Mesothelial cell of epicardium (in vitro differentiated cells): ENCODE results near the gene ELMO1. TPM values are rescaled to one million over a fixed set of nuclear protein-coding genes. Genes with fewer than 3 reads are reported as not detected.

Experiments
- DNase-seq, 2 experiments: peaks; one replicate each; pipeline ENCODE4 v3.0.0; 2021; ENCODE audit warnings: low spot score in 2 of 2; ENCODE audit not compliant: unreplicated experiment in 2 of 2
- H3K27ac Mint-ChIP-seq: 2 replicates; pipeline ENCODE4 v1.8.0; 2021; ENCODE audit warnings: mixed read lengths
- H3K27me3 Mint-ChIP-seq: 2 replicates; pipeline ENCODE4 v1.8.0; 2021; ENCODE audit warnings: low read depth, mixed read lengths
- H3K36me3 Mint-ChIP-seq: 2 replicates; pipeline ENCODE4 v1.8.0; 2021; ENCODE audit warnings: mixed read lengths
- H3K4me1 Mint-ChIP-seq: 2 replicates; pipeline ENCODE4 v1.8.0; 2021; ENCODE audit warnings: mixed read lengths
- H3K4me3 Mint-ChIP-seq: 2 replicates; pipeline ENCODE4 v1.8.0; 2021; ENCODE audit warnings: mild to moderate bottlenecking, moderate library complexity, mixed read lengths
- H3K9me3 Mint-ChIP-seq: 2 replicates; pipeline ENCODE4 v1.8.0; 2021; ENCODE audit warnings: mixed read lengths
- total RNA-seq: library from RNA; stranded (reverse); gene quantifications from 3 replicates; pipeline ENCODE4 v1.2.1, GENCODE V29; 2021
- TF ChIP-seq, protein P1 (sequence below): fragments of 200-600 bp; sonication (generic); IDR thresholded peaks from one replicate; pipeline ENCODE4 v1.5.0; 2021; ENCODE audit warnings: antibody characterized with exemption; ENCODE audit not compliant: unreplicated experiment

Gene ELMO1
- total RNA-seq, 1 donor from 2014 or later = 9.6 TPM

DNA sequence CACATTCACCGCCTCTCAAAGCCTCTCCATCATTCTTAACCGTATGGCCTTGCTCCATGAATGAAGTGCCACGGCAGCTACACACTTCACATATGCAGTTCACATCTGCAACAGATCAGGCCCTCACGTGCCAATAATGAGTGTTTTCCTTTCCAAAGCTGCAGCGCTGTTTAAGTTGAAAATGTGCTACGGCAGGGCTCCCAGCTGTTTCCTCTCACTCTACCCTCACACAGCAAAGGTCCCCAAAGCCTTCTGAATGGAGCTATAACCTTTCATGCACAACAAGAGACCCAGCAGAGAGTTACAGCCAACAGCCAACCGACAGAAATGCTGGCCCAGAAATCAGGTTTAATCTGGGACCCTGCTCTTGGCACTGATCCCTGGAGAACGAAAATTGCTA is 236.1 kb downstream of the ELMO1 start:
- DNase-seq = no peak
- Mint-ChIP-seq H3K9me3 (no peaks in the 10 kb centered on the region), H3K27ac (no peak overlapping the region)

DNA sequence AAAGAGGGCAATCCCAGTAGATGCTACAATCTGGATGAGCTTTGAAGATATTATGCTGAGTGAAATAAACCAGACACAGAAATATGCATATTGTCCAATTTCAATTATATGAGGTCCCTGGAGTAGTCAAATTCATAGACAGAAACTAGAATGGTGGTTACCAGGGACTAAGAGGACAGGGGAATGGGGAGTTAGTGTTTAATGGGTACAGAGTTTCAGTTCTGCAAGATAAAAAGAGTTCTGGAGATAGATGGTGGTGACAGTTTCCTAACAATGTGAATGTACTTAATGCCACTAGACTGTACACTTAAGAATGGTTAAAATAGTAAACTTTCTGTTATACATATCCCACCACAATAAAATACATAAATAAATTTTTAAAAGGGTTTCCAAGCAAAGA is 236.6 kb downstream of the ELMO1 start:
- Mint-ChIP-seq H3K4me1 (peaks cover 40% of the 10 kb centered on the region), H3K9me3 (no peaks in the 10 kb centered on the region)

More for the DNA sequence above, 236.1 kb downstream of the ELMO1 start:
- TF ChIP-seq, protein P1, sequence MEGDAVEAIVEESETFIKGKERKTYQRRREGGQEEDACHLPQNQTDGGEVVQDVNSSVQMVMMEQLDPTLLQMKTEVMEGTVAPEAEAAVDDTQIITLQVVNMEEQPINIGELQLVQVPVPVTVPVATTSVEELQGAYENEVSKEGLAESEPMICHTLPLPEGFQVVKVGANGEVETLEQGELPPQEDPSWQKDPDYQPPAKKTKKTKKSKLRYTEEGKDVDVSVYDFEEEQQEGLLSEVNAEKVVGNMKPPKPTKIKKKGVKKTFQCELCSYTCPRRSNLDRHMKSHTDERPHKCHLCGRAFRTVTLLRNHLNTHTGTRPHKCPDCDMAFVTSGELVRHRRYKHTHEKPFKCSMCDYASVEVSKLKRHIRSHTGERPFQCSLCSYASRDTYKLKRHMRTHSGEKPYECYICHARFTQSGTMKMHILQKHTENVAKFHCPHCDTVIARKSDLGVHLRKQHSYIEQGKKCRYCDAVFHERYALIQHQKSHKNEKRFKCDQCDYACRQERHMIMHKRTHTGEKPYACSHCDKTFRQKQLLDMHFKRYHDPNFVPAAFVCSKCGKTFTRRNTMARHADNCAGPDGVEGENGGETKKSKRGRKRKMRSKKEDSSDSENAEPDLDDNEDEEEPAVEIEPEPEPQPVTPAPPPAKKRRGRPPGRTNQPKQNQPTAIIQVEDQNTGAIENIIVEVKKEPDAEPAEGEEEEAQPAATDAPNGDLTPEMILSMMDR = no peak
- H3K27me3 Mint-ChIP-seq = no peaks in the 10 kb centered on the region
- no peaks in the 10 kb centered on the region for H3K36me3 Mint-ChIP-seq
- peaks cover 41% of the 10 kb centered on the region for H3K4me1 Mint-ChIP-seq
- H3K4me3 Mint-ChIP-seq = no peak overlapping the region

DNA sequence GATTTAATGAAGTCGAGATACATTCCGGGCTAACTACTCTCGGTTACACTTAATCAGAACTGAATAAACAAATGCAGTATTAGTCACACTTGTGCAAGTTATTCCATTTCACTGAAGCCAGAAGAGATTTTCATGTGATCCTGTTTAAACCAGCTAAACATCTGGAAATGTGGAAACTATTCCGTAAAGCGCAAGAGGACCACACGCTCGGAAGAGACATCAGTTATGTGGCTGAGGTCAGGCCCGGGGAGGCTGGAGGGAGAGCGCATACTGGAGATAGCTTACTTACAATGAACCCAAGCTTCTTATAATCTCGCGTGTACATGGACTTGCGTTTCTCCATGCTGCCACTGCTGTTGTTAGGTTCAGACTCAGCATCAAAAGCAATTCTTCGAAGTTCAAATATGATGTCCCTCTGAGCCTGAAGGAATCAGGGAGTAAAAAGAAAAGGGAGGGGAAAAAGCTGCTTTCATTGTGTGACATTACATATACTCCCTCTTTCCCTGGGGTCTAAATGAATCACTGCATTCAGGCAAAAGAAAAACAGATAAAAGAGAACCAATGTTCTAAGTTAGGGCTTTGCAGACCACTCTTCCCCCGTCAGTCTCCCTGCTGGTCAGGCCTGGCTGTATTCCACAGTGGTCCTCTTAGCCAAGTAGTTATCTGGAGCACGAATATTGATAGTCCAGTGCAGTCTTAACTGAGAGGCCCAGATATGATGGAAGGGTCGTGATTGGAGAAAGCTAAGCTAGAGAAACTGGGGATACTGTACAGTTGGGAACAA is 237.4 kb downstream of the ELMO1 start:
- Mint-ChIP-seq H3K9me3 (no peaks in the 10 kb centered on the region), H3K4me3 (no peak overlapping the region), H3K27me3 (no peaks in the 10 kb centered on the region), H3K4me1 (peaks cover 32% of the 10 kb centered on the region), H3K36me3 (no peaks in the 10 kb centered on the region), H3K27ac (peak overlapping the region; percentile 22)
- TF ChIP-seq, protein P1 = no peak
- no peak for DNase-seq

More for the DNA sequence above, 236.6 kb downstream of the ELMO1 start:
- TF ChIP-seq, protein P1 = no peak
- Mint-ChIP-seq H3K4me3 (no peak overlapping the region), H3K27ac (no peak overlapping the region), H3K27me3 (no peaks in the 10 kb centered on the region), H3K36me3 (no peaks in the 10 kb centered on the region)
- no peak for DNase-seq

DNA sequence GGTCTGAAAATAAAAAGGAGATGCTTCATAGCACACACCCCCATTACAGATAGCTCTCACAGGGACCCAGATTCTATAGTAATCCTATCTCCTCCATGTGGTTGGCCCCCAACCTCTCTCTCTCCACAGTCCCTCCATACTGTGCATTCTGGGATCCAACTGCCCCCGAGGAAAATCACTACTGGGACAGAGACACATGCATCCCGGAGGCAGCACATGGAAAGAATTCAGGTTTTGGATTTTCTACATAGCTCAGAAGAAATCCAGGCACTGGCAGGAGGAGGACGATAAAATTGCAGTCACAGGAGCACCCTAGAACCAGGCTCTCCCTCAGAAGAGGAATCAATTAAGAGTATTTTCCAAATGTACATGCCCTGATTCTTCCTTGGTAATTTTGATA is 239.5 kb downstream of the ELMO1 start:
- peak overlapping the region; percentile 90 for H3K27ac Mint-ChIP-seq
- no peaks in the 10 kb centered on the region for H3K9me3 Mint-ChIP-seq
- TF ChIP-seq, protein P1 = no peak
- DNase-seq = no peak
- no peaks in the 10 kb centered on the region for H3K27me3 Mint-ChIP-seq
- peaks cover 22% of the 10 kb centered on the region for H3K4me1 Mint-ChIP-seq
- H3K36me3 Mint-ChIP-seq = no peaks in the 10 kb centered on the region
- H3K4me3 Mint-ChIP-seq = no peak overlapping the region

DNA sequence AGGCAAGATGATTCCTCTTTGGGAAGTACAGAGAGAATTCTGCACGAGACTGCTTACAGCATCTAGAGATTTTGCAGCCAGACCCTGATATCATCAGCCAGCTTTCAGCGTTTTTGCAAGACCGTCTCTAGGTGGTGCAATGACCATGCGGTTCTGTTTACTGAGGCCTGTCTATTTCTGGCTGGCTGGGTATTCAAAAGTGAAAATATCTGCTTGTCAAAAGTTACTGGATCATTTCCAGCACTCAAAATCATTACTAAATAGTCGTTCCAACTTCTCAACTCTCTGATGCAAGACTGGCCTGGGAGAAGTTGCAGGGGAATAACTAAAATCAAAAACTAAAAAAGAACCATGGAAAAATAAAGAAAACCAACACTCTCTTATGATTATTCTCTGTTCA is 240.1 kb downstream of the ELMO1 start:
- DNase-seq = no peak
- TF ChIP-seq, protein P1 = peak; percentile 35
- Mint-ChIP-seq H3K27me3 (no peaks in the 10 kb centered on the region), H3K27ac (peak overlapping the region; percentile 90), H3K4me1 (peaks cover 22% of the 10 kb centered on the region), H3K9me3 (no peaks in the 10 kb centered on the region), H3K4me3 (no peak overlapping the region), H3K36me3 (no peaks in the 10 kb centered on the region)
